SKM-1 treated with dmso at 0.1 percent for 144 hours (cell line): ENCODE results near the gene DCTN2.
A peak's percentile ranks its signal among the peaks of the same experiment; 100 is the strongest.
"Not testable (repeated sequence)": the region's sequence is repeated elsewhere in the genome, so short reads cannot be mapped to it uniquely, and the experiment has no call there.

Experiments
- DNase-seq: peaks from one replicate; lab custom pipeline; 2025; ENCODE audit not compliant: unreplicated experiment; lab: John Stamatoyannopoulos, UW

DCTN2 gene

GRCh38 chr12:57495051-57495701 is 51.8 kb downstream of the DCTN2 start:
- DNase-seq = not testable (repeated sequence)

GRCh38 chr12:57491393-57492280 is 55.4 kb downstream of the DCTN2 start:
- DNase-seq = no peak

- DNase-seq = no peak
Observed at GRCh38 chr12:57490126-57490525, 56.9 kb downstream of the DCTN2 start.

- no peak for DNase-seq
Observed at GRCh38 chr12:57489157-57489641, 57.8 kb downstream of the DCTN2 start.

GRCh38 chr12:57488402-57489156 is 58.4 kb downstream of the DCTN2 start:
- DNase-seq = no peak

GRCh38 chr12:57487597-57488401 is 59.2 kb downstream of the DCTN2 start, which contains the start of gene MARS1:
Gene MARS1, plus strand, starts transcription at chr12:57488068. Its CDS starts 23 bp downstream, at chr12:57488091.
- DNase-seq = peak; percentile 74

GRCh38 chr12:57487055-57487596 is 59.9 kb downstream of the DCTN2 start:
- no peak for DNase-seq

GRCh38 chr12:57485695-57486094 is 61.3 kb downstream of the DCTN2 start:
- DNase-seq = no peak

- no peak for DNase-seq
Observed at GRCh38 chr12:57483466-57483865, 63.5 kb downstream of the DCTN2 start.

GRCh38 chr12:57481671-57482070 is 65.3 kb downstream of the DCTN2 start:
- DNase-seq = no peak
